Islet of Langerhans (tissue), 1 donor: ENCODE data around the gene CNDP2.
"Not testable (repeated sequence)": the region's sequence is repeated elsewhere in the genome, so short reads cannot be mapped to it uniquely, and the experiment has no call there.

ENCODE experiments used
- FAIRE-seq: peaks from one replicate; lab custom pipeline; 2011; peaks lifted over from hg19 to GRCh38; lab: Jason Lieb, UNC

Gene CNDP2

DNA sequence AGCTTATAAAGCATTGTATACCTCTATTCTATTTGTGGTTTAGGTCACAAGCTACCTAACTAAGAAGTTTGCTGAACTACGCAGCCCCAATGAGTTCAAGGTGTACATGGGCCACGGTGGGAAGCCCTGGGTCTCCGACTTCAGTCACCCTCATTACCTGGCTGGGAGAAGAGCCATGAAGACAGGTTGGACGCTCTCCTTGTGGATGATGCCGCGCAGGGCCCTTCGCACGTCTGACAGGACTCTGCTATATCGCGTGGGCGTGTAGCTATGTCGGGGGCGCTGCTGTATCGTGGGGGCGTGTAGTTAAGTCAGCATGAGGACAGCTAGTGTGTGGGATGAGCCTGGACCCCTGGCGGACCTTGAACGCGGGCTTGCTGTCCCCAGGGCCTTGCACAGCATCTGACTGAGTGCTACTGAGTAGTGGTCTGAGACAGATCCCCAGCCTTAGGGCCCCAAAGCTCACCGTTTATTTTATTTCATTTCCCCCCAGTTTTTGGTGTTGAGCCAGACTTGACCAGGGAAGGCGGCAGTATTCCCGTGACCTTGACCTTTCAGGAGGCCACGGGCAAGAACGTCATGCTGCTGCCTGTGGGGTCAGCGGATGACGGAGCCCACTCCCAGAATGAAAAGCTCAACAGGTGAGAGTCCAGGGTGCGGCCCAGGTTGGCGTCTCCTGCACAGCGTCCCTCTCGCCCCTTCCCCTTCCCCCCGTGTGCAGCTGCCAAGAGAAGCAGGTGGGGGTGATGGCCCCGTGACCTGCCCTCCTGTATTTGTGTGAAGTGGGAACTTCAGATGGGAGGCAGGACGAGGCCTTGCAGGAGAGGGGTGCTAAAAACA is 22.5 kb downstream of the CNDP2 start:
- FAIRE-seq, result no peak

GRCh38 chr18:74519320-74520095 is 23.3 kb downstream of the CNDP2 start:
- FAIRE-seq, result no peak

- FAIRE-seq, result no peak
These were observed 24.1 kb downstream of the CNDP2 start for GRCh38 chr18:74520096-74520833.

- FAIRE-seq, result no peak
These were observed 25.0 kb downstream of the CNDP2 start for GRCh38 chr18:74521068-74521725.

DNA sequence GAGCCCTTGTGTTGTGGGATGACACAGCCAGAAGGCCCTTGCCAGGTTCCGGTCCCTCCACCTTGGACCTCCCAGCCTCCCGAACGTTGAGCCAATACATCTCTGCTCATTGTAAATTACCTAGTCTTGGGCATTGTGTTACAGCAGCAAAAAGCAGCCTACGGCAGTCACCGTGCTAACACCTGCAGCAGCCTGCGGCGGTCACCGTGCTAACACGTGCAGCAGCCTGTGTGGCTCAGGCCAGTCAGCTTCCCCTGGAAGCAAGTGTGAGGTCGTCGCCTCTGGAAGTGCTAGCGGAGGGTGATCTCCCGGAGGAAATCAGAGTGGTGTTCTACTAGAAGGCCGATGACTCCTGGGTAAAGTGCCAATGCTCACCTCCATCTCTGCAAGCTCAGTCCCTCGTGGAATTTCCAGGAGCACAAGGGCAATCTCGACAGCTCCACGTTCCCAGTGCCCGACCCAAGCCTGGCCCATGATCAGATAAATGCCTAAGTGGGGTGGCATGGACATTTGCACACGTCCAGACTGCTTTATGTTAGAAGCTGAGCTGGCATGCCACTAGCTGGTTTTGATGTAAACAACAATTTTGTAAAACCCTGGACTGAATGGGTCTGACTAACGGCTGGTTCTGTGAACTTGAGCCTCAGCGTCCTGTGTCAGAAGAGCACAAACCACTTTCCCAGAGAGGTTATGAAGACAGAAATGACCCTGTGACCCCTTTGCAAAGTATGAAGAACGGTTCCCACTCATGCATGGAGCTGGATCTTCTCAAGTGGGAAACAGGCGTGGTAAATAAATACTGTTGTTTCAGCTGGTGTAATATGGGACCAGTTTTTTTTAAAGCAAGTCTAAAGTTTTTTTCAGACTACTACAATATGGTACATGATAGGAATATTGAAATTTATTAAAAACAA is 26.7 kb downstream of the CNDP2 start:
- no peak for FAIRE-seq

DNA sequence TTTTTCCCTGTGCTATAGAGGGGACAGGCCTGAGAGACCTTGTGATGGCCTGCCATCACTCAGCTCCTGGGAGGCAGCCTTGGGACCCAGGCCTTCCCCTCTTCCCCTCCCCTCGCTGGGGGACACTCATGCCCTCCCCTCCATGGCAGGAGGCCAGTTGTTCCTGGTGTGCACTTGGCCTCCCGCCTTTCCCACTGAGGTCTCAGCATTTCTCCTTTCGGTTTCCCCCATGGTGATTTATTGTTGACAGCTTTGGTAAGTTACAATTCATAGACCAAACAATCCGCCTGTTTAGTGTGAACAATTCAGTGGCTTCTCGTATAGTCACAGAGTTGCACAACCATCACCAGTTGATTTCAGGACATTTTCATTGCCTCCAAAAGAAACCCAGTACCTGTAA is 27.9 kb downstream of the CNDP2 start:
- no peak for FAIRE-seq

DNA sequence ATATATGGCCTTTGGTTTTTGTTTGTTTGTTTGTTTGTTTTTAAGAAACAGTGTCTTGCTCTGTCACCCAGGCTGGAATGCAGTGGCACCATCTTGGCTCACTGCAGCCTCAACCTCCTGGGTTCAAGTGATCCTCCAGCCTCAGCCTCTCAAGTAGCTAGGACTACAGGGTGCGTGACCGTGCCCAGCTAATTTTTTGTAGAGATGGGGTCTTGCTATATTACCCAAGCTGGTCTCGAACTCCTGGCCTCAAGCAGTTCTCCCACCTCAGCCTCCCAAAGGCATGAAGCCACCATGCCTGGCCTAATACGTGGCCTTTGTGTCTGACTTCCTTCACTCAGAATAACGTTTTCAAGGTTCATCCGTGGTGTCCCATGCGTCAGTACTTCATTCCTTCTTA is 28.8 kb downstream of the CNDP2 start:
- FAIRE-seq, result not testable (repeated sequence)

- FAIRE-seq, result no peak
These were observed 29.6 kb downstream of the CNDP2 start for GRCh38 chr18:74525741-74526140.

DNA sequence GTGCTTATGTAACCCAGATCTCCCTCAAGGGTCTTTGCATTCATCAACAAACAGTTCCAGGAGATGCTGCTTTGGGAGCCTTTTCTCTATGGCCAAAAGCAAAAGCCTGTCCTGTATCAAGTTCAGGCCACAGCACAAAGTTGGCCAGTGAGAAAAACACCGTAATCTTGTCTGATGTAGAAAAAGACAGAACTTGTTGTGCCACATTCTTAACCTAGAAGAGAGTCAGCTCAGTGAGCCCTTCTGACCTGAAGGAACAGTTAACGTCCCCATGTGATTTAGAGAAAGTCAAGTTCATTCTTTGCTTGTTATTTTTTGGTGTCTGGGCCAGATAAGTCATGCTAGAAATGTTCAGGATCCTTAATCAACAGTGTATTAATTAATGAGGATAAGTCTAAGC is 30.3 kb downstream of the CNDP2 start:
- FAIRE-seq, result no peak

DNA sequence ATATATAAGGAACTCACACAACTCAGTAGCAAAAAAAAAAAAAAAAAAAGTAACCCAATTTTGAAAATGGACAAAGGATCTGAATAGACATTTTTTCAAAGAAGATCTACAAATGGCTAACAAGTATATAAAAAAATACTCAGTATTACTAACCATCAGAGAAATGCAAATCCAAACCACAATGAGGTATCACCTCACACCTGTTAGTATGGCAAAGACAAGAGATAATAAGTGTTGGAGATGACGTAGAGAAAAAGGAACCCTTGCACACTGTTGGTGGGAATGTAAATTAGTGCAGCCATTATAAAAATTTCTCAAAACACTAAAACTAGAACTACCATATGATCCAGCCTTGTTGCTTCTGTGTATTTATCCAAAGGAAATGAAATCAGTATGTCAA is 32.3 kb downstream of the CNDP2 start:
- no peak for FAIRE-seq

DNA sequence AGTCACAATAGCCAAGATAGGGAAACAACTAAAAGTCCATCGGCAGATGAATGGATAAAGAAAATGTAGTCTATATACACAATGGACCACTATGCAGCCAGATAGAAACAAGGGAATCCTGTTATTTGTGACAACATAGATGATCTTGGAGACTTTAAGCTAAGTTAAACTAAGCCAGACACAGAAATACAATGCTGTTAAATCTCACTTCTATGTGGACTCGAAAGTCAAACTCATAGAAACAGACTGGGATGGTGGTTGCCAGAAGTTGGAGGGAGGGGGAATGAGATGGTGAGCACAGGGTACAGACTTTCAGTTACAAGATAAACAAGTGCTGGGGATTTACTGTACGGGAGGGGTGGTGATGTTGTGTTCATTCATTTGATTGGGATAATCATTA is 32.8 kb downstream of the CNDP2 start:
- no peak for FAIRE-seq

GRCh38 chr18:74529378-74529777 is 33.2 kb downstream of the CNDP2 start:
- FAIRE-seq, result no peak

DNA sequence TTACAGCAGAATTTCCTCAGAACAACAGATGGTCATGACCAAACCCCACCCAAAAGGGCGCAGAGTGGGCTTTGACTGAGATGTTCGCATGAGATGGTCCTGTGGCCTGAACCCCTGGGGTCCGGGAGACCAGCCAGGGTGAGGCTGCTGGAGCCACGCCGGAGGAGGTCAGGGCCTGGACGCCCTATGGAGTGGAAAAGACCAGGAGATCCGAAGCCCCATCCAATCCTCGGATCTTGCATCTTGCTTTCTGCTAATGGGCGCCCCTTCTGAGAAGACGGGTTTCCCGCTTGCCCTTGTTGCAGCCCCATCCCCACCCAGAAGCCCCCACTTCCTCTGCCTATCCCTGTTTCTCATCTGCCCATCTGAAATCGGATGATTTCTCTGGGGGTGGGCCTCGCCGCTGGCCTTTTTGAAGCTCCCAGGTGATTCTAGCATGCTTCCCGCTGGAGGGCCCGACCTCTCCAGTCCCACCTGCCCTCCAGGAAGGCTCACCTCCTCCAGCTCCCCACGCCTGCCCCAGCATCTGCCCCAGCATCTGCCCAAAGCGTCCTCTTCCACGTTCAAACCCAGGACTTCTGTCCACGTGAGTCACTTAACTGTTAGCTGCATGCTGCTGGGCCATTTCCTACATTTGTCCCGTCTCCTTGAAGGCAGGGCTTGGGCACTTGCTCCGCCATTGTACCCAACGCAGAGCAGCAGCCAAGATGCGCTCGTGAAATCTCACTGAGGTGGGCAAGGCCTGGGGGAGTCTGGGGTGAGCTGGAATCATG is 33.8 kb downstream of the CNDP2 start:
- no peak for FAIRE-seq

DNA sequence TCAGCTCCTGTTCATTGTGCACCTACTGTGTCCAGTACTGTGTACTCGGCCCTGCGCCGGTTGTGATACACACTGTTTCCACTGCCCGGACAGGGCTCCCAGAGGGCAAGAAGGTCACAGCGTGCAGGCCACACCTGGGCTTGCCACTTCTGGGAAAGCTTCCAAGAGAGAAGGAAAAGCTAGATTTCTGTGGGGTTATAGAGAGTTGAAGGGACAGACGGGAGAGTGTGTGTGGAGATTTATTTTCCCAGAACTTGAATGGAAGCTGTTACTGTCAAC is 34.4 kb downstream of the CNDP2 start:
- FAIRE-seq, result no peak

- FAIRE-seq, result no peak
These were observed 34.9 kb downstream of the CNDP2 start for GRCh38 chr18:74531043-74531442.

GRCh38 chr18:74532511-74533025 is 36.4 kb downstream of the CNDP2 start:
- no peak for FAIRE-seq

- FAIRE-seq, result no peak
These were observed 37.5 kb downstream of the CNDP2 start for GRCh38 chr18:74533666-74534065.

DNA sequence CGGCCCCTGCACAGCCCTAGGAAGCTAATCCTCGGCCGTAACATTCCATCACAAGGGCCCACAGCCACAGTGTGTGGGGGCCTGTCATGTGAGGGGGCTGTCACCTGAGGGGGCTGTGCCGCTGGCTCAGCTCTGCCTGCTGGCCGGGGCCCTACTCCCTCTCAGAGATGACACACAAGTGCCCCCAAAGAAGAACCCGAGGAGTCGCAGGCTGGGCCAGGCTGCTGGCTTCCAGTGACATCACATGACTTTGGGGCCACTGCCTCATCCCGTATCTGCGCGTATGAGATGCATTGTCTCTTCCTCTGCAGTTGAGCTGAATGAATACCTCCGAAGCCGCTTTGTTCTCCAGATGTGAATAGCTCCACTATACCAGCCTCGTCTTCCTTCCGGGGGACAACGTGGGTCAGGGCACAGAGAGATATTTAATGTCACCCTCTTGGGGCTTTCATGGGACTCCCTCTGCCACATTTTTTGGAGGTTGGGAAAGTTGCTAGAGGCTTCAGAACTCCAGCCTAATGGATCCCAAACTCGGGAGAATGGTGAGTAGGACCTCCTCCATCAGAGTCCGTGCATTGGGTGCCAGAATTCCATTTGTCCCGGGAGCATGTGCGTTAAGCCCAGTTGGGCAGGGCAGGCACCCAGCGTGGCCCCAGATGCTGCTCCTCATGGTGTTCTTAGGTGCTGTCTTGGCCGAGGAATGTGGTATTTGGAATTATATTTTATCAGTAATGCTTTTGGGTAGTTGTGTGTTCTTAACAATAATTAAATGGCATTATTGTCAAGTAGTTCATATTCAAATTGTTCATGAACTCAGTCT is 38.2 kb downstream of the CNDP2 start, which contains the start of gene CNDP1:
Gene CNDP1 (plus strand): TSS at position 351 of the 820 bp plus-strand sequence. CDS start 168 bp downstream, at position 519.
- FAIRE-seq, result no peak

DNA sequence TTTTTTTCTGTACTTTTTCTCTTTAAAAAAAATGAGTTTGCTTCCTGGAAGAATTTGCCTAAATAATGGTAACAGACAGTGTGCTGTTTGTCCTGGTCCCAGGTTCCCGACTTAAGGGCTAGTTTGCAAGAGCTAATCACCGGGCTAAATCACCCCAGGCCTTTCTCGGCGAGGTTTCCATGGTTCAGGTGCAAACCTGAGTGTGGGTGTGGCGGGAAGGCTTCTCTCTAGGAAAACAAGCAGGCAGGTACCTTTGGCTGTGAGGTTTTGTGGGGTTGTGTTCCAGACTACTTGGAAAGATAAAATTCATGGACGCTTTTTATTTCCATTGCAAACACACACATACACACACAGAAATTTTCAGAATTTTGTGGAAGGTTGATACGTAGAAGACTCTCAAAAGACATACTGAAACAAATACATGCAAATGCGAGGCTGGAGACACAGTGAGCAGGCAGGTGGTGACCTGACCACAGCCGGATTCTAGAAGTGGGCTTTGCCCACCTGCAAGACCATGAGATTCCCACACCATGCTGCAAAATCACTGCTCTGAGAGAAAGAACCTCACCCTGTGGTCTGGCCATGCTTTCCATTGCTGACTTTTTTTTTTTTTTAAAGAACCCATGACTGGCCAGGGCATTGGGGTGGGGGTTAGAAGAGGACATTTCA is 39.0 kb downstream of the CNDP2 start:
- no peak for FAIRE-seq
